ENCODE measurements around the gene IDH2.

DNA sequence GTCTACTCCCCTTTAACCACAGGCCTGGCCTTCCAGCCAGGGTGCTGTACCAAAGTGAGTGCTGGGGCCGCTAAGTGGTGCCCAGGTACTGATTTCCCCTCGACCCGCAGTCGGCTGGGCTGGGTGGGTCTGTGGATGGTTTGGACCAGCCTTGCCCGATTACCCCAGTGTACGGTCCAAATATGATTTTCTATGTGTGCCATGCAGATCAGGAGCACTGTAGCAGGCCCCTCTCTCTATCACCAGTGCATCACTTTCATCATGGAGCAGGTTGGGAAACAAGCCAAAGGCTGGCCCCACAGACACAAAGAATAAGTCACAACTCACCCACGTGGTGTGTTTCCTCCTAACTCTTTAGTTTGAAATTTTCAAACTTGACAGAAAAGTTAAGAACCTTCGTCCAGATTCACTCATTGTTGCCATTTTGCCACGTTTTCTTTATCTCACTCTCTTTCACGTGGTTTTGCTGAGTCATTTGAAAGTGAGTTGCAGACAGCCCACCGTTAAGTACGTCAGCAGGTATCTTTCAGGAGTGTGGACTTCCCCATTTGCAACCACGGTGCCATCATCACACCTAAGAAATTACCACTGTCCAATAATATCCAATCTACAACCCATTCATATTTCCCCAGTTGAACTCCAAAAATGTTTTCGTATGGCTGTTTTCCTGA, 64.2 kb downstream of the IDH2 start:
- TF ChIP-seq, protein P1, sequence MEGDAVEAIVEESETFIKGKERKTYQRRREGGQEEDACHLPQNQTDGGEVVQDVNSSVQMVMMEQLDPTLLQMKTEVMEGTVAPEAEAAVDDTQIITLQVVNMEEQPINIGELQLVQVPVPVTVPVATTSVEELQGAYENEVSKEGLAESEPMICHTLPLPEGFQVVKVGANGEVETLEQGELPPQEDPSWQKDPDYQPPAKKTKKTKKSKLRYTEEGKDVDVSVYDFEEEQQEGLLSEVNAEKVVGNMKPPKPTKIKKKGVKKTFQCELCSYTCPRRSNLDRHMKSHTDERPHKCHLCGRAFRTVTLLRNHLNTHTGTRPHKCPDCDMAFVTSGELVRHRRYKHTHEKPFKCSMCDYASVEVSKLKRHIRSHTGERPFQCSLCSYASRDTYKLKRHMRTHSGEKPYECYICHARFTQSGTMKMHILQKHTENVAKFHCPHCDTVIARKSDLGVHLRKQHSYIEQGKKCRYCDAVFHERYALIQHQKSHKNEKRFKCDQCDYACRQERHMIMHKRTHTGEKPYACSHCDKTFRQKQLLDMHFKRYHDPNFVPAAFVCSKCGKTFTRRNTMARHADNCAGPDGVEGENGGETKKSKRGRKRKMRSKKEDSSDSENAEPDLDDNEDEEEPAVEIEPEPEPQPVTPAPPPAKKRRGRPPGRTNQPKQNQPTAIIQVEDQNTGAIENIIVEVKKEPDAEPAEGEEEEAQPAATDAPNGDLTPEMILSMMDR (IDR thresholded peaks at IDR 0.05): no peak
- TF ChIP-seq POLR2A (IDR thresholded peaks at IDR 0.05): no peak
- no peak for TF ChIP-seq EP300 (IDR thresholded peaks at IDR 0.05)
- no peak for TF ChIP-seq POLR2AphosphoS5 (IDR thresholded peaks at IDR 0.05)

Data from upper lobe of left lung (tissue), 4 donors.